ENCODE results near the gene METTL3.

DNA sequence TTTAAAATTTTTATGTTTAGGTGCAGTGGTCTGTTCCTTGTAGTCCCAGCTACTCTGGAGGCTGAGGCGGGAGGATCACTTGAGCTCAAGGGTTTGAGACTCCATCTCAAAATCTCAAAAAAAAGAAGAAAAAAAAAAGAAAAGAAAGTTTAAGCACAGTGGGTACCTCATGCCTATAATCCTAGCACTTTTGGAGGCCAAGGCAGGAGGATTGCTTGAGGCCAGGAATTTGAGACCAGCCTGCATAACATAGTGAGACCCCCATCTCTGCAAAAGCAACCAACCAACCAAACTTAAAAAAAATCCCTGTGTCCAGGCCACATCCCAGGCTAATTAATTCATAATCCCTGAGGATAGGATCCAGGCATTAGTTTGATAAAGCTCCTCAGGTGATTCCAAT is 18.4 kb upstream of the METTL3 start:
- TF ChIP-seq, protein P1, sequence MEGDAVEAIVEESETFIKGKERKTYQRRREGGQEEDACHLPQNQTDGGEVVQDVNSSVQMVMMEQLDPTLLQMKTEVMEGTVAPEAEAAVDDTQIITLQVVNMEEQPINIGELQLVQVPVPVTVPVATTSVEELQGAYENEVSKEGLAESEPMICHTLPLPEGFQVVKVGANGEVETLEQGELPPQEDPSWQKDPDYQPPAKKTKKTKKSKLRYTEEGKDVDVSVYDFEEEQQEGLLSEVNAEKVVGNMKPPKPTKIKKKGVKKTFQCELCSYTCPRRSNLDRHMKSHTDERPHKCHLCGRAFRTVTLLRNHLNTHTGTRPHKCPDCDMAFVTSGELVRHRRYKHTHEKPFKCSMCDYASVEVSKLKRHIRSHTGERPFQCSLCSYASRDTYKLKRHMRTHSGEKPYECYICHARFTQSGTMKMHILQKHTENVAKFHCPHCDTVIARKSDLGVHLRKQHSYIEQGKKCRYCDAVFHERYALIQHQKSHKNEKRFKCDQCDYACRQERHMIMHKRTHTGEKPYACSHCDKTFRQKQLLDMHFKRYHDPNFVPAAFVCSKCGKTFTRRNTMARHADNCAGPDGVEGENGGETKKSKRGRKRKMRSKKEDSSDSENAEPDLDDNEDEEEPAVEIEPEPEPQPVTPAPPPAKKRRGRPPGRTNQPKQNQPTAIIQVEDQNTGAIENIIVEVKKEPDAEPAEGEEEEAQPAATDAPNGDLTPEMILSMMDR (IDR thresholded peaks at IDR 0.05) = no peak
- TF ChIP-seq POLR2A (IDR thresholded peaks at IDR 0.05) = no peak
